HCT116 (cell line): ENCODE results near the gene PANK4.

Experiments
- ATF3 ChIP-seq: IDR thresholded peaks from 2 replicates; pipeline ENCODE4 v1.6.1; 2012
- CBX3 ChIP-seq: IDR thresholded peaks from 2 replicates; pipeline ENCODE4 v1.6.1; 2012; ENCODE audit warnings: low read depth
- CEBPB ChIP-seq: IDR thresholded peaks from 2 replicates; pipeline ENCODE4 v1.6.1; 2012; ENCODE audit warnings: low read depth
- EGR1 ChIP-seq: IDR thresholded peaks from 2 replicates; pipeline ENCODE4 v1.6.1; 2012; ENCODE audit warnings: low read depth
- EZH2 ChIP-seq: fragments of 200-600 bp; sonication (generic); IDR thresholded peaks from 2 replicates; pipeline ENCODE4 v1.6.1; 2017; ENCODE audit warnings: antibody characterized with exemption, mixed run types
- MAX ChIP-seq: IDR thresholded peaks from 2 replicates; pipeline ENCODE4 v1.6.1; 2012
- POLR2A ChIP-seq: IDR thresholded peaks from 2 replicates; pipeline ENCODE4 v1.7.0; 2011; ENCODE audit warnings: borderline replicate concordance; ENCODE audit not compliant: insufficient read depth, insufficient read length; ENCODE audit errors: extremely low read depth
- POLR2AphosphoS5 ChIP-seq: IDR thresholded peaks from 2 replicates; pipeline ENCODE4 v1.6.1; 2011; ENCODE audit warnings: mild to moderate bottlenecking, low read depth, low read length, moderate library complexity
- RAD21 ChIP-seq: IDR thresholded peaks from 2 replicates; pipeline ENCODE4 v1.6.1; 2012; ENCODE audit warnings: low read depth, mild to moderate bottlenecking
- REST ChIP-seq: IDR thresholded peaks from 2 replicates; pipeline ENCODE4 v1.6.1; 2012; ENCODE audit warnings: low read depth
- SRF ChIP-seq: IDR thresholded peaks from 2 replicates; pipeline ENCODE4 v1.6.1; 2012; ENCODE audit warnings: low read depth
- ZBTB33 ChIP-seq: IDR thresholded peaks from 2 replicates; pipeline ENCODE4 v1.6.1; 2011; ENCODE audit warnings: mild to moderate bottlenecking, low read length, moderate library complexity; ENCODE audit not compliant: insufficient replicate concordance; ENCODE audit errors: extremely low read depth
- ZNF274 ChIP-seq: fragments of 200-500 bp; sonication (Bioruptor generic); IDR thresholded peaks from 2 replicates; pipeline ENCODE4 v1.6.1; 2014; ENCODE audit warnings: mild to moderate bottlenecking, low read depth, low read length, inconsistent platforms
- TF ChIP-seq, protein P1 (sequence below), 3 experiments: fragments of 200-600 bp in 1 of 3; sonication (generic) in 1 of 3; IDR thresholded peaks in 2 of 3; conservative IDR thresholded peaks in 1 of 3; 2 replicates each; pipeline ENCODE4 v1.5.1; 2012 to 2017; ENCODE audit warnings: low read depth in 2 of 3, low read length in 2 of 3, antibody characterized with exemption in 1 of 3, borderline replicate concordance in 1 of 3, control low read depth in 1 of 3, mild to moderate bottlenecking in 1 of 3, mixed read lengths in 1 of 3, mixed run types in 1 of 3, moderate library complexity in 1 of 3; ENCODE audit not compliant: insufficient read depth in 1 of 3

DNA sequence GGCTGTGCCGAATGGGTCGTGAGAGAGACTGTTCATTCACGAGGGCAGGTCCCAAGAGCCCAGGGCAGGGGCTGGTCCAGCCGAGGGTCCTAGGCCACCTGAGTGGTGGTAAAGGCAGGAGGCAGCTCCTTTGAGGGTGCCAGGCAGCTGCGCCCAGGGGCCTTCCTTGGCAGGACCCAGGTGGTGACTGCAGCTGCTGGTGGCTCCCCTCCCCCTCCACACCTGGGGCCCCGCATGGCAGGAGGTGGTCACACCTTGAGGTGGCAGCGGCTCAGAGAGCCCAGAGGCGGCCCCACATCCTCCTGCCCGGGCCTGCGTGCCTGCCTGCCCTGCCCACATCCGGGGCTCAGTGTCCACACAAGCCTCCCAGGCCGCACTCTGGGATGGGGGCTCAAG lies 60.1 kb downstream of the PANK4 start:
- TF ChIP-seq, protein P1, sequence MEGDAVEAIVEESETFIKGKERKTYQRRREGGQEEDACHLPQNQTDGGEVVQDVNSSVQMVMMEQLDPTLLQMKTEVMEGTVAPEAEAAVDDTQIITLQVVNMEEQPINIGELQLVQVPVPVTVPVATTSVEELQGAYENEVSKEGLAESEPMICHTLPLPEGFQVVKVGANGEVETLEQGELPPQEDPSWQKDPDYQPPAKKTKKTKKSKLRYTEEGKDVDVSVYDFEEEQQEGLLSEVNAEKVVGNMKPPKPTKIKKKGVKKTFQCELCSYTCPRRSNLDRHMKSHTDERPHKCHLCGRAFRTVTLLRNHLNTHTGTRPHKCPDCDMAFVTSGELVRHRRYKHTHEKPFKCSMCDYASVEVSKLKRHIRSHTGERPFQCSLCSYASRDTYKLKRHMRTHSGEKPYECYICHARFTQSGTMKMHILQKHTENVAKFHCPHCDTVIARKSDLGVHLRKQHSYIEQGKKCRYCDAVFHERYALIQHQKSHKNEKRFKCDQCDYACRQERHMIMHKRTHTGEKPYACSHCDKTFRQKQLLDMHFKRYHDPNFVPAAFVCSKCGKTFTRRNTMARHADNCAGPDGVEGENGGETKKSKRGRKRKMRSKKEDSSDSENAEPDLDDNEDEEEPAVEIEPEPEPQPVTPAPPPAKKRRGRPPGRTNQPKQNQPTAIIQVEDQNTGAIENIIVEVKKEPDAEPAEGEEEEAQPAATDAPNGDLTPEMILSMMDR (IDR thresholded peaks at IDR 0.05 in 2 of 3, conservative IDR thresholded peaks at IDR 0.05 in 1 of 3; ENCODE audit: borderline replicate concordance in 1 of 3, insufficient read depth in 1 of 3, low read depth in 2 of 3, low read length in 2 of 3) = no peak
- TF ChIP-seq POLR2A = no peak
- TF ChIP-seq ATF3 = no peak
- no peak for TF ChIP-seq ZNF274
- no peak for TF ChIP-seq CEBPB
- no peak for TF ChIP-seq POLR2AphosphoS5
- no peak for TF ChIP-seq REST
- TF ChIP-seq ZBTB33 = no peak
- TF ChIP-seq CBX3 = no peak
- no peak for TF ChIP-seq SRF
- TF ChIP-seq EZH2 = no peak
- no peak for TF ChIP-seq EGR1
- TF ChIP-seq MAX = no peak
- TF ChIP-seq RAD21 = no peak
